Measurements from ENCODE around the gene KDM8.
"Not testable (repeated sequence)": the region's sequence is repeated elsewhere in the genome, so short reads cannot be mapped to it uniquely, and the experiment has no call there.

The KDM8 gene

DNA sequence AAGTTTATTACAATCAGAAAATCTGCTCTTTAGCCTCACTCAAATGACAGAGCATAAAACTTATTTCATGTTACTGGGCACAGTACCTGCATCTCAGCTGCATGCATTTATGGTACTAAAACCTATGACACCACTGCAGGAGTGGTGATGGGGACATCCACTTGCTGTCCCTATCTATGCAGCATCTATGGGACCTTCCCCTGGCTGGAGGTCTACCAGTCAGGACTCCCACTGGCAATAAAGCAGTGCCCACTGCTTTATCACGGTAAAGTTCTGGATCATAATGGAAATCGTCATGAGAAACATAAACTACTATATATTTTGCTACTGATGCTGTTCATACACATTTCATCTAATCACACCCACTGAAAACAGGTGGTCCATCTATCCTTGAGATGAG is 39.1 kb downstream of the KDM8 start:
- no peak for DNase-seq

DNA sequence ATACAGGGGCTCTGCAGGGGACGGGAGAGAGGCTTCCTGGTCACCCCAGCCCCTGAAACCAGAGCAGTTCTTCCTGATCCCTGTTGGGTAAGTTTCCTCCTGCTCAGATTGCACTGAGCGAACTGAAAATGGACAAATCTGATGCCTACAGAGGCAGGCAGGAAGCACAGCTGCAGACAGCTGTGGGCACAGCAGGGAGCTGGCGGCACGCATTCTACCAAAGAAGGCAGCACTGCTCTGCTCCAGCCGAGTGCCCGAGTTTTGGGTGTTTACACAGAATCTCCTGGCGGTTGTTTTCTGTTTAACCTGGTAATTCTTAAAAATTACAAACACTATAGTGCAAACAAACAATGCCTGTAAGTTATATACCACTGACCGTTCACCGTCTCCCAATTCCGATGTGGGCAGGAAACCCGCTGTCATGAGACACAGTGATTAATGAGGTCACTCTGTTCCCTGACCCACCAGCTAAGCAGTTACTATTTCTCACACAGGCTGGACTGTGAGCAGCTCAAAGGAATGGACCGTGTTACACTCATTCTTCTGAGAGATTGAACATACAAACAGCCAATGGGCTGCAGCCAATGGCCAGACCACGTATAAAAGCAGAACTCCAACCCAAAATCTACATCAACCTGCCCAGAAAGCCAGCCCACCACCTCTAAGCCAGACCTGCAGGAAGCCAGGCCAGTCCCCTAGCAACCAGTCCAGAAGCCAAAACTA is 39.7 kb downstream of the KDM8 start:
- DNase-seq: peak; percentile 75

DNA sequence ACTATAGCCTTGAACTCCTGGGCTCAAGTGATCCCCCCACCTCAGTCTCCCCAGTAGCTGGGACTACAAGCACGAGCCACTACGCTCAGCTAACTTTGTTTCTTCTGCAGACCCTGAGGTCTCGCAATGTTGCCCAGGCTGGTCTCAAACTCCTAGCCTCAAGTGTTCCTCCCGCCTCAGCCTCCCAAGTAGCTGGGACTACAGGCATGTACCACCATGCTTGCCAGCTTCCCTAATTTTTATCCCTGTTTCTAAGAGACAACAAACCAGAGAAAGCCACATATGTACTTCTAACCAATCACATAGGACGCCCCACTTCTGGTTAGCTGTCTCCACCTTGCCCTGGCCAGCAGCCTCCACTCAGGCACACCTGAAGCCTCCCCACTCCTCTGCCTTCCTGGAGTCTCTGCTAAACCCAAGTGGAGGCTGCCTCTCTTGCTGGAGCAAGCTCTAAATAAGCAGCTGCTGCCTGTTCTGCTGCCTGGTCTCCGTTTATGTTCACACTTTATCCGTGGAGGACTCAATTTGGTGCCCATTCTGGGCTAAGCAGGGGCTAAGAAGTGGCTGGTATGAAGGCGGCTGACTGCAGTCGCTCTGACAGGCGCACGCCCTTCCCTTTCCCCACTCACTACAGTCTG is 40.5 kb downstream of the KDM8 start:
- DNase-seq: no peak

DNA sequence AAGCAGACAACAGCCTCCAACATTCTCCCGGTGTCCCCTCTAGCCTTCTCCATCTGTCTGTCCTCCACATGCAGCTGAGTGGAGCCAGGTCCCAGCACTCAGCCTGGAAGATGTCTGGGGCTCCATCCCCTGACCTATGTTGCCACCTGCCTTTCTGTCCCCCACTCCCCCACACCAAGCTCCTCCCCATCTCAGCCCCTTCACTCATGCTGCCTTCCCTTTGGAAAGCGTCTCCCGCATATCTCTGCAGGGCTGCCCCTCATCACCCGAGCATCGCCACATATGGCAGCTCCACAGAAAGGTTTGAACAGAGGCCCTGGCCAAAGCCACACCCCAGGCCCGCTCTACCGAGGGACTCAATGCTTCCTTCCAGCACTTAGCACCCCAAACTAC is 41.0 kb downstream of the KDM8 start:
- DNase-seq: no peak

DNA sequence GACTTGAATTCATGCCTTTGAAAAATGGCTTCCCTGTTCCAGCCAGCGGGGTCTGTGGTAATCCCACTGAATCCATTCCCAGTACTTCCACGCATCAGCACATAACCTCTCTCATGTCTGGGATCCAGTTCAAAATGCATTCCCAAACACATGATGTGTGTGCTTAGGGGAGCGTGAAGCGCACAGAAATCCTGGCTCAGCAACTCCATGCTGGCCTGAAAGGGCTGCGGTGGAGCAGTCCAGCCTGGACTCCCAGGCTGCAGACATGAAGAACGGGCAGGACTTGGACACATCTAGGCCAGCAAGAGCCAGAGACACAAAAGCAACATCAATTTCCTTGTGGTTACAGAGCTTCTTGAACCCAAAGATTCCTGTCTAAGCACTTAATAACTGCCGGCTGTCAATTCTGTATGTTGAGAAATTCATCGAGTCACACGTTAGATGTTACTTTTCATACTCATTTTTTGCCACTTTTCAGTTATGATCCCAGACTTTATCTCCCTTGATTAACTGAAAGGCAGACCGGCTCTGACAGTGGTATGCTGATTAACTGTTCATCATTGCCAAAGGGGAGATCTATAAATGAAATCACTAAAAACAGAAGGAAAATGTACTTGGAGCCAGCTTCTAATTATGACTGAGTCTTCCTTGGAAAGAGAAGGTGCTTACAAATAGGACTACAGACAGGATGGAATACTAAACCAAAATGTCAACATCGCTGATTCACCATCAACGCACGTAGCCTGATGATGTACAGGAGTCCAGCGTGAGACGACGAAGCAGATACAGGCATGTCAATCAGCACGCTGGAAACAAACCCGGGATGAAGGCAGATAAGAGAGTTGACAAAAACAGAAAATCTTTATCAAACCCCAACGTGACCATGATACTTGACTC is 42.2 kb downstream of the KDM8 start:
- no peak for DNase-seq

DNA sequence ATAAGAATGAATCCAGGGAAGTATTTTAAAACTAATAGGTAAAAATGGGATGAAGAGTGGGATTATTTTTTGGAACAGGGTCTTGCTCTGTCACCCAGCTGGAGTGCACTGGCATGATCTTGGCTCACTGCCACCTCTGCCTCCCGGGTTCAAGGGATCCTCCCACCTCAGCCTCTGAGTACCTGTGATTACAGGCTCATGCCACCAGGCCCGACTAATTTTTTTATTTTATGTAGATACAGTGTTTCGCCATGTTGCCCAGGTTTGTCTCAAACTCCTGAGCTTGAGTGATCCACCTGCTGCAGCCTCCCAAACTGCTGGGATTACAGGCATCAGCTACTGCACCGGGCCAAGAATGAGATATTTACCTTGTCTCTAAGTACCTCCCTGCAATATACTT is 43.1 kb downstream of the KDM8 start:
- no peak for DNase-seq

DNA sequence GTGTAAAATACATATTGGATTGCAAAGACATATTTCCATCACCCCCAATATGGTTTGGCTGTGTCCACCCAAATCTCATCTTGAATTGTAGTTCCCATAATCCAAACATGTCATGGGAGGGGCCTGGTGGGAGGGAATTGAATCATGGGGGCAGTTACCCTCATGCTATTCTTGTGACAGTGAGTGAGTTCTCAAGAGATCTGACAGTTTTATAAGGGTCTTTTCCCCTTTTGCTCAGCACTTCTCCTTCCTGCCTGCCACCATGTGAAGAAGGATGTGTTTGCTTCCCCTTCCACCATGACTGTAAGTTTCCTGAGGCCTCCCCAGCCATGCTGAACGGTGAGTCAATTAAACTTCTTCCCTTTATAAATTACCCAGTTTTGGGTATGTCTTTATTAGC is 43.8 kb downstream of the KDM8 start:
- not testable (repeated sequence) for DNase-seq

DNA sequence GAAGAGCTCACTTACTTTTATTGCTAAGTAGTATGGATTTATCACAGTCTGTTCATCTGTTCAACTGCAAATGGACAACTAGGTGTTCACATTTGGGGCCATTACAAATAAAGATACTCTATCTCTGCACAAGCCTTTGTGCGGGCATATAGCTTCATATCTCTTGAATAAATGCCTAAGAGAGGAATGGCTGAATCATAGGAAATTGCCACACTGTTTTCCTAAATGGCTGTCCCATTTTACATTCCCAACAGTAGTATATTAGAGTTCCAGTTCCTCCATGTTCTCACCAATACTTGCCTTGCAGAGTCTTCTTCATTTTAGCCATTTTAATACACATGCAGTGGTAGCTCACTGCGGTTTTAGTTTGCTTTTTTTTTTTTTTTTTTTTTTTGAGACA is 44.7 kb downstream of the KDM8 start:
- DNase-seq: no peak

DNA sequence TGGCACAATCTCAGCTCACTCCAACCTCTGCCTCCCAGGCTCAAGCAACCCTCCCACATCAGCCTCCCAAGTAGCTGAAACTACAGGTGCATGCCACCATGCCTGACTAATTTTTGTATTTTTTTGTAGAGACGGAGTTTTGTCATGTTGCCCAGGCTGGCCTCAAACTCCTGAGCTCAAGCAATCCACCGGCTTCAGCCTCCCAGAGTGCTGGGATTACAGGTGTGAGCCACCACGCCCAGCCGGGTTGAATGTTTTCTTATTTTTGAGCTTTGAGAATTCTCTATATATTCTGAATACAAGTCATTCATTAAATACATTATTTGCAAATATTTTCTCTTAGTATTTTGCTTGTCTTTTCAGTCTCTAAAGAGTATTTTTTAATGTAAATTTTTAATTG is 45.6 kb downstream of the KDM8 start:
- DNase-seq: not testable (repeated sequence)

DNA sequence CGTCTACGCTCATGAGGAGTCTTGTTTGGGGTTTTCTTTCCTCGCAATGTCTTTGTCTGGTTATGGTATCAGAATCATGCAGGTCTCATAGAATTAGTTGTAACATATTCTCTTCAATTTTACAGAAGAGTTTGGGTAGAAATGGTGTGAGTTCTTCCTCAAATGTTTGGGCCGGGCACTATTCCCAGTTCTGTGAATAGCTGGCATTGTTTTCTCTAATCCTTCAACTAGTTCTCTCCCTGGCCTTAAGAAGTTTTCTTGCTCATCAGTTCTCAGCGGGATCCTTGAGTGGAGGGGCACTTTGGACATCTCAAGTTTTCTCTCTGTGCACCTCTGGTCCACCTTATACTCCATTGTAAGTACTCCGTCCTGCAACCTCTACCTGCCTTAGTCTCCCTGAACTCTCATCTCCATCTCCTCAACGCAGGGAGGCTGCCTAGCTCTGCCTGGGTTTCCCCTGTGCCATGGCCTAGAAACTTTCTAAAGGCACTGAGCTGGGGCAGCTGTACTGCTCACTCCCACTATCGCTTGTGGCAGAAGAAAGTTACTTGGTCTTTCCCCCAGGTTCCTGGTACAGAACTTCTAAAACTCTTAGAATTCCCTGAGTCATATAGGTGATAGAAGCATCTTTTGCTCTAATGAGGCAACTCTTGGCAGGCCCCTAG is 48.3 kb downstream of the KDM8 start:
- no peak for DNase-seq

DNA sequence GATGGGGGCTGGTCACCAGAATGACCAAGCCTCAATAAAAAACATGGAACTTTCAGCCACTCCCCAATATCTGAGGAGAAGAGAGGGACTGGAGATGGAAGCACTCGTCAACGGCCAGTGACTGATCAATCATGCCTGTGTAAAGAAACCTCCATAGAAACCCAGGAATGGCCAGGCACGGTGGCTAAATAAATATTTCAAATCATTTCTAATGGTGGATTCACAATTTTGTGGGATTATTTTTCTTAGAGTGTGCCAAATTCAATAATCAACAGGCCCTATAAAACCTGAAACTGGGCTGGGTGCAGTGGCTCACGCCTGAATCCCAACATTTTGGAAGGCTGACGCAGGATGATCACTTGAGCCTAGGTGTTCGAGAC is 48.9 kb downstream of the KDM8 start:
- no peak for DNase-seq

DNA sequence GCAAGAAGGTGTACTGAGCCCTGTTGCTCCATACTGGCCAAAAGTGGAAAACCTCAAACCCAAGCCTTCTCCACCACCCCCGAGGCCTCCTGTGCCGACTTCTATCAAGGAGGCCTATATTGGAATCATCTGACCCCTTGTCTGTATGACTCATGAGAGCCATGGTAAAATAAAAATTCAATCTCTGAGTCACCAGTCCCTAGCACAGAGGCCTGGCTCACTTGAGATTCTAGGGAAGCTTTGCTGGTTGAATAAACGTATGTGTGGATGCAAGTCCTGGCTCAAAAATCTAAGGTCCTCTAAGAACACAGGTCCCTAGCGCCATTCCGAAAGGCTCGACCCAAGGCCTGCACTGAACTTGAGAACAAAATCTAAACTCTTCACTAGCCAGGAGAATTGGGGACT is 50.2 kb downstream of the KDM8 start:
- DNase-seq: no peak

DNA sequence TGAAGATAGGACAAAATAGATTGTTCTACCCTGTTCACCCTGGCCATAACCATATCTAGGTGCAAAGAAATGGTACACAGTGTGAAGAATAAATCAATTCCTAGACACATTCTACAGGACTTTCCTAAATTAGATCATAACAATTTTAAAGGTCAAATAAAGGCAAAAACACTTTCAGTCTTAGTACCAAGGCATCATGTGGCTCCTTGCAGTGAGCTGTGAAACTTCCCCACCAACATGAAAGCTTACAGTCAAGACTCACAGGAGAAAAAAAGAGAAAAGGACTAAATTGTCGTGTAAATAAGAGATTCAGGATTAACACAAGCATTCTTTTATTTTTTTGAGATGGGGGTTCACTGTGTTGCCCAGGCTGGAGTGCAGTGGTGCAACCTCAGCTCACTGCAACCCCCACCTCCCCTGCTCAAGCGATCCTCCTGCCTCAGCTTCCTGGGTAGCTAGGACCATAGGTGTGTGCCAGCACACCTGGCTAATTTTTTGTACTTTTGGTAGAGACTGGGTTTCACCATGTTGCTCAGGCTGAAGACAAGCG is 51.0 kb downstream of the KDM8 start:
- DNase-seq: no peak

DNA sequence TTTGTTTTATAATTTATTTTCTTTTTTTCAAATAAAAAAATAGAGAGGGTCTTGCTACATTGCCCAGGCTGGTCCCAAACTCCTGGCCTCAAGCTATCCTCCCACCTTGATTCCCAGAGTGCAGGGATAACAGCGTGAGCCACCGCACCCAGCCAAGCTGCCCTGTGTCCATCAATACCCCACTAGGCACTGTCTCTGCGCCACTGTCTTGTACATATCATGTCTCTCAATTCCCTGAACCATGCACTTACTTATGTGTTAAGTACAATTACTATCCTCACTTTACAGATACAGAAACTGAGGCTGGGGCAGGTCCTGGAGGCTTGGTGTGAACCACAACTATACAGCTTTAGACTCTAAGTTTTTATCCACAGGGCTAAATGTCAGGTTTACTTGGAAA is 53.5 kb downstream of the KDM8 start:
- no peak for DNase-seq

DNA sequence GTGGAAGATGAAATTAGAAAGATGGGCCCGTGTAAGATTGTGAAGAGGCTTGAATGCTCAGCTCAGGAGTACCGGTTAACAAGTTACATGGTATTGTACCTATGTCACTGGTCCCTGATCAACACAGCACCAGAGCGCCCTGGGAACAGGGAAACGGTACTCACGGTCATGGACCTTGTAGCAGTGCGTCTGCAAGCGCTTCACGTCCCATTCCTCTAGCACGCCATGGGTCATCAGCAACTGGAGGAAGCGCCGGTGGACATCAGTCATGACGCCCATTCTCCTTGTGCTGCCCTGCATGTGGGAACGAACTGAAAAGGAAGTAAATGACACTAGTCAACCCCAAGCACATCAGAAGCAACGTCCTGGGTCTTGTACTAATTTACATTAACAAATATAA is 53.9 kb downstream of the KDM8 start:
- no peak for DNase-seq

DNA sequence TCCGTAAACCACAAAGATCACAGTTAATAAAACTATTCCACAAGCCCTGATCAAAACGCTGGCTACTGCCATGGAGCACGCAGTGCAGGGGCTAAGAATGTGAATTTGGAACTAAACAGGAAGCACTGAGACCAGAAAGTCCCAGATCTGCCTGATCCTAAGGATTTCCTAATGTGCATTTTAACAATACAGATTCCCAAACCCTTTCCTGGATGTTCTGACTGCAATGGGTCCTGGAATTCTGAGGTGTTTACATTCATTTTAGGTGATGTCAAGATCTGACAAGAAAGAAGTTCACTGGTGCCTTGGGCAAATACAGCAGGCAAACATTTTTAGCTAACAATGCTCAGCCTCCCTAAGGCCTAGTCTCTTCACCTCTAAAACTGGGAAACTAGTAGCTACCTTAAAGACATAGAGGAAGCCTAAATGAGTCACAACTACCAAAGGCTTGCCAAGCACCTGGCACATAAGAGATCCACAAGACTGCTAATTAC is 55.0 kb downstream of the KDM8 start:
- no peak for DNase-seq

DNA sequence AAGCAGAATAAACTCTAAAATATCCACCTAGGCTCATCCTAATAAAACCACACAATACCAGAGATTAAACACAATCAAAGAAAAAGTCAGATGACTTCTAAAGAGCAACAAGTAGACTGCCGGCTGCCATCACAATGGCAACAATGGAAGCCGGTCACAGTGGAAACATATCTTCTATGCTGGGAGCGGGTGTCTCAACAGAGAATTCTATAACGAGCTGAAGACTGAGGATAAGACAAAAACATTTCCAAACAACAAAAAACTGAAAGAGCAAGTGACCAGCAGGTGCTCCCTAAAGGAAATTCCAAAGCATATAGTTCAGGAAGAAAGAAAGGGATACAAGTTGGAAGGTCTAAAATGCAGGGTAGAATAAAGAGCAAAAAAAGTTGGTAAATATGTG is 56.4 kb downstream of the KDM8 start:
- no peak for DNase-seq

DNA sequence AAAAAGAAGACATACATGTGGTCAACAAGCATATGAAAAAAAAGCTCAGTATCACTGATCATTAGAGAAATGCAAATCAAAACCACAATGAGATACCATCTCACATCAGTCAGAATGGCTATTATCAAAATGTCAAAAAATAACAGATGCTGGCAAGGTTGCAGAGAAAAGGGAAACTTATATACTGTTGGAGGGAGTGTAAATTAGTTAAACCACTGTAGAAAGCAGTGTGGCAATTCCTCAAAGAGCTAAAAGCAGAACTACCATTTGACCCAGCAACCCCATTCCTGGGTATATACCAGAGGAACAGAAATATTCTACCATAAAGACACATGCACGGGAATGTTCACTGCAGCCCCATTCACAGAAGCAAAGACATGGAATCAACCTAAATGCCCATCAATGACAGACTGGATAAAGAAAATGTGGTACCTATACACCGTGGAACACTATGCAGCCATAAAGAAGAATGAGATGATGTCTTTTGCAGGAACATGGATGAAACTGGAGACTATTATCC is 59.6 kb downstream of the KDM8 start:
- DNase-seq: not testable (repeated sequence)

DNA sequence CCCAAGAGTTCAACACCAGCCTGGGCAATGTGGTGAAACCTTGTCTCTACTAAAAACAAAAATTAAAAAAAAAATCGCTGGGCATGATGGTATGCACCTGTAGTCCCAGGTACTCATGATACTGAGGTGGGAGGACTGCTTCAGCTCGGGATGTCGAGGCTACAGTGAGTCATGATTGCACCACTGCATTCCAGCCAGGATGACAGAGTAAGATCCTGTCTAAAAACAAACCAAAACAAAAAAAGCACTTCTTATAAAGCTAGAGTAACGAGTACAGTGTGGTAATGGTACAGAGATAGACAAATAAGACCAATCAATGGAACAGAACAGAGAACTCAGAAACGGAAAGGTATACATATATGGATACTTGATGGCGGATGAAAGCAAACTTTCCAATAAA is 60.8 kb downstream of the KDM8 start:
- DNase-seq: no peak

DNA sequence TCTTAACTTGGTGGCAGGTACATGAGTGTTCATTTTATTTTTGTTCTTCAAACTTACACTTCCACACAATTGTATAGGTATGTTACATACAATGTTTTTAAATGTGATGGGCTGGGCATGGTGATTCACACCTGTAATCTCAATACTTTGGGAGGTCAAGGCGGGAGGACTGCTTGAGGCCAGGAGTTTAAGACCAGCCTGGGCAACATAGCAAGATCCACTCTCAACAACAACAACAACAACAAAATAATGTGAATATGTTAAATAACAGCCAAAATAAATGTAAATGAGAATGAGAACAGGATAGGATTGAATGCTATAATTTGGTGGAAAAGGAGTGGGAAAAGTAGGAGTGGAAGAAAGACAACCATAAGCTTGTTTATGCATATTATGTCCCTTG is 62.7 kb downstream of the KDM8 start:
- DNase-seq: no peak

DNA sequence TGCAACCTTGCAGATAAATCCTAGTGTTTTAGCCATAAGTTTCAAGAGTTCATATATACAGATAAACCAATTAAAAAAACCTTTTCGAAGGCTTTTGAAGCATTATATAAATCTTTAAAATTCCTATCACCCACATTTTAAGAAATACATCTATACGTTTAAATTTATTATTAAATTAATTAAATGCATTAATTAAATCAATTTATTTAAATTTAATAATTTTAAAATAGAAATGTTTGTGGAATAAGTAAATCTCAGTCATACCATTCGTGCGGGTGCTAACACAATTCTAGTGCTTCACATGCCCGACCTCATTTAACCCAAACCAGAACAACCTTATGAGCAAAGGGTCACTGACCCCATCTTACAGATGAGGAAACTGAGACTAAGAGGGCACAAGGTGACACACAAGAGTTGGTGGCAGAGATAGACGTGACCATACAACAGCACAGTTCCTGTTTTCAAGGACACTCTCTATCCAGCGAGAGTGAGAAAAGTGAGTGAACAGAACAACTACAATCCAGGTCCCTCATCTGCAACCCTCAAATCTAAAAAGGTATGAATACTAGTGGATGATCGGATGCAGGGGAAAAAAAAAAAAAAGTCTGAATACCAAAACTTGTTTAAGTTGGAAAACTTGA is 63.8 kb downstream of the KDM8 start:
- DNase-seq: no peak
